HG03108 (cell line): ENCODE measurements around the gene SPTBN5.

ENCODE experiments used
- ATAC-seq: cut with Tn5 transposase; IDR thresholded peaks from one replicate; pipeline ENCODE4 v1.9.1; 2021; ENCODE audit warnings: moderate library complexity; ENCODE audit not compliant: unreplicated experiment

SPTBN5 gene

GRCh38 chr15:41809121-41809520 is 84.7 kb downstream of the SPTBN5 start:
- no peak for ATAC-seq

DNA sequence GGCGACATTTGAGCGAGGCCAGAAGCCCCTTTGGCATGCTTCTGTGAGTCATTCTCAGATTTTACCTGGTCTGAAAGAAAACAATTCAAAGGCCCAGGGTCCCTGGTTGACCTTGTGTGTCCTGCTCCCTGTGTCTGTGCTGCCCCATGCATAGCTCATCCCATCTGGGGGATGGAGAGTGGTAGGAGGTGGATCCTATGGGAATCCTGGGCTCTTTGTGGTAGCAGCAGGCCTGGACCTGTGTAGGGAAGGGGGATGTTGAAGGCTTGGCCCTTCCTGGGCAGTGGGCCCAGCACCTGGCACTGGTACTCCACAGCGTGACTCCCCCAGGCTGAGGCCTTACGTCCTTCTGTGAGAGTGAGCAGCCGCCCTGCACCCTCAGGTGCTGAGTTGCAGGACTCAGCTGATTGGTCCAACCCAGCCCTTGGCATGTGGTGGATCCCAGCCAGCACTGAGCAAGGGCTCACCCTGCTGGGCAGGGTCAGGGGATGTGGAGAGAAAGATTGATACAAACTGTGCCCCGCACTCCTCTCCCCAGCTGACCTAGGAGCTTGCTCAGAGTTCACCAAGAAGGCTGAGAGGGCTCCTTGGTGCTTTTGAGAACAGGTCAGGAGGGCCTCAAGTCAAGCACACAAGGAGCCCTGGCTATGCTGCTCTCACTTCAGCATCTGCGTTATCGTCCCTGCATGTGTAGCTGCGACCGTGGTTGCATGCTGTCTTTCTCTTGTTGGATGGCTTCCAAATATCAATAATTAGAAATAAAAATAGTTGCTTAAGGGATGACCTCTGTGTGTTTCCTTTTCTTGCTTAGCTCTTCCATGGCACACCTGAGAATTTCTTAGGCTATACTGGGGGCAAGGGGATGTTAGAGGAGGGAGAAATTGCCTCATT is 87.3 kb downstream of the SPTBN5 start:
- ATAC-seq, result no peak

DNA sequence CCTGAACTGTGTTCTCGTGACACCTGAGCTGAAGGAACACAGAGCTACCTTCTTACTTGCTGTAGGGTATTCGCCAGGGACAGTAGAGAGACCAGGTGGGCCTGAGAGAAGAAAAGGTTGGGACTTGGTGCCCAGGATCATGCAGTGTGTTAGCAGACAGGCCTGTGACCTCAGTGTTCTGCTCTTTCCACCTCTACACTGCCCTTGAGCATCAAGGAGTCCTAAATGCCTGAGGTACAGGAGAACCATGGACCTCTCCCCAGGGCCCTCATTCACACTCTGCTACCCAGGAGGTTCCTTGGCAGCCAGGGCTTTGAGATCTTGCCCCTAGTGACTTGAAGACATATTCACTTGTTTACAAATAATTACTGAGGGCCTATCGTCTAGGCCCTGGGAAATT is 88.1 kb downstream of the SPTBN5 start:
- no peak for ATAC-seq

DNA sequence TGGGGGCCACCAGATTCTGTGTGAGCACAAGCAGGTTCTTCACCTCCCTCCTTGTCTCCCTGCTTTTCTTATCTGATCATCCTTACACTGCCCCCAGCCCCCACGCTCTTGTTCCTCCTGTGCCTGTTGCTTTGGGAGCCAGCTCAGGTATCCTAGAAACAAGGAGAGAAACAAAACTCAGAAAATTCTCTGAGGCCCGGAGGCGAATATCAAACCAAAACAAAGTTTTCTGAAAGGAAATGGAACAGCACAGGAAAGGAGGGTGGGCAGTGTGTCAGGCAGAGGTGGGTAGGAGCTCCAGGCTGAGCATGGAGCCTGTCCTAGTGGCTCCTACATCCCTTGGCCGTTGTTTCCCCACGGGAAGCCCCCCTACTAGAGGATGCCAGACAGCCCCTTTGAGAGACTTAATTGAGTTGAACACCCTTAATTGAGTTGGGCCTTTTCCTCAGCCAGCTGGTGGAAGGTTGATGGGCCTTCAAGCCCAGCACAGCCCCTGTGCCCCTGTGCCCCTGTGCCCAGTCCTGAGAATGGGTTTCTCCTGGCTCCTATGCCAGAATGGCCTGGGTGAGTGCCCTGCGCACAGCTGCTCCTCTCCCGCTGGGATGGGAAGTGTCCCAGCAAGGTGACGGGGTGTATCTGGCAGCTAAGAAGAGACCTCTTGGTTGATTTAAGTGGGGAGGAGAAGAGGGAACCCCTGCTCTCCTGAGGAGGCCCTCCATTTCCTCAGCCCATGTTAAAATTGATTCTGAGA is 88.8 kb downstream of the SPTBN5 start:
- no peak for ATAC-seq

DNA sequence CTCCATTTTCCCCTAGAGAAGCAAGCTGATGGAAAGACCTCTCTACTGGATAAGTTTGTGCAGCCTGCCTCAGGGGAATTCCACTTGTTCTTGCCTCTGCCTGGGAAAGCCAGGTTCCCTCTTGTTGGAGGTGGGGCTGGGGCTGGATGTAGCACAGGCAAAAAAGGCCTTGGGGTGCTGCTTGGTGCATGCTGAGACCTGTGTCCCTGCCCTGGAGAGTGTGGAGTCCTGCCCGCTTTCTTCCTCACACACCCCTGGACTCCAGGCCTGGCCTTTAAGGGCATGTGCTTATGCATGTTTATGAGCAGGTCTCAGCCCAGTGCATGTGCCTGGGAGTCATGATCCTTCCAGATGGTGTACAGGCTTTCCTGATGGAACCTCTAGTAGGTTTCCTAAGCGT is 89.5 kb downstream of the SPTBN5 start:
- no peak for ATAC-seq

- ATAC-seq, result no peak
These were observed 91.9 kb downstream of the SPTBN5 start for GRCh38 chr15:41801850-41802455.

GRCh38 chr15:41801185-41801584 is 92.7 kb downstream of the SPTBN5 start:
- ATAC-seq, result no peak

GRCh38 chr15:41799488-41799805 is 94.4 kb downstream of the SPTBN5 start:
- no peak for ATAC-seq

GRCh38 chr15:41798607-41799487 is 95.0 kb downstream of the SPTBN5 start:
- no peak for ATAC-seq
